ENCODE data around the gene ACTL6B.

- TF ChIP-seq YY1 (IDR thresholded peaks at IDR 0.05; ENCODE audit: insufficient read depth, insufficient read length) = no peak
- no peak for TF ChIP-seq SUZ12 (IDR thresholded peaks at IDR 0.05; ENCODE audit: extremely low read depth, insufficient read depth, insufficient read length)
- TF ChIP-seq ZNF274 (IDR thresholded peaks at IDR 0.05; ENCODE audit: low read depth, low read length) = no peak
These were observed at the start of gene ACTL6B for GRCh38 chr7:100655908-100656674.
